GM12864 (cell line): ENCODE measurements around the gene PSG7.
"Not testable (repeated sequence)": the region's sequence is repeated elsewhere in the genome, so short reads cannot be mapped to it uniquely, and the experiment has no call there.

Experiments used
- DNase-seq: peaks from one replicate; pipeline ENCODE4 v3.0.0-alpha.2; 2011; ENCODE audit warnings: low read depth
- H3K4me3 ChIP-seq: 2 replicates; pipeline ENCODE4 v1.5.1; 2011; ENCODE audit warnings: mild to moderate bottlenecking, low read depth, low read length, control low read depth
- TF ChIP-seq, protein P1 (sequence below): IDR thresholded peaks from 2 replicates; pipeline ENCODE4 v1.5.1; 2011; ENCODE audit warnings: low read depth, mild to moderate bottlenecking, moderate library complexity, low read length, control low read depth, inconsistent platforms; ENCODE audit errors: missing control alignments

The PSG7 gene

DNA sequence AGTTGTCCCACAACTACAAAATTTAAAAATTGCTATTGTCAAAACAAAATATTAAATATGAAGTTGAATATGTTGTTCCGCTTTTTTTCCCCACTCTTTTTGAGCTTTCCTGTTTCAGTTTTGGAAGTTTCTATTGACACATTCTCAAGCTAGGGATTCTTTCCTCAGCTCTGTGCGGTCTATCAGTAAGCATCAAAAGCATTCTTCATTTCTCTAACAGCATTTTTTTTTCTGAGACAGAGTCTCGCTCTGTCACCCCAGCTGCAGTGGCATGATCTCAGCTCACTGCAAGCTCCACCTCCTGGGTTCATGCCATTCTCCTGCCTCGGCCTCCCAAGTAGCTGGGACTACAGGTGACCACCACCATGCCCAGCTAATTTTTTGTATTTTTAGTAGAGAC lies 24.1 kb downstream of the PSG7 start:
- H3K4me3 ChIP-seq, DNase-seq: not testable (repeated sequence)

DNA sequence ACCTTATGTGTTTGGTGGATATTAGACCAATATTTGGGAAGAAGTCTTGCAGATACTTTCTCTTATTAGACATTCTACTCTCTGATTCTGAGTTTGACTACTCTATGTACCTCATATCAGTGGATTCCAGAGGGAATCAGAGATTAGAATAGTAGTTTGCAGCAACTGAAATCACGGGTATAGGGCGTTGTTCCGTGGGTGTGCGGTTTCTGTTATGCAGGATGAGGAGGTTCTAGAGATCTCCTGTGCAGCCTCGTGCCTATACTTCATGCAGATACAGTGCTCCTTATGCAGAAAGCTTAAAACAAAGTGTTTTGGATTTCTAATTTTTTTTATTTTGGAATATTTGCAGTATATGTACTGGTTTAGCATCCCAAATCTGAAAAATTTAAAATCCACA lies 25.3 kb downstream of the PSG7 start:
- H3K4me3 ChIP-seq, DNase-seq: not testable (repeated sequence)

DNA sequence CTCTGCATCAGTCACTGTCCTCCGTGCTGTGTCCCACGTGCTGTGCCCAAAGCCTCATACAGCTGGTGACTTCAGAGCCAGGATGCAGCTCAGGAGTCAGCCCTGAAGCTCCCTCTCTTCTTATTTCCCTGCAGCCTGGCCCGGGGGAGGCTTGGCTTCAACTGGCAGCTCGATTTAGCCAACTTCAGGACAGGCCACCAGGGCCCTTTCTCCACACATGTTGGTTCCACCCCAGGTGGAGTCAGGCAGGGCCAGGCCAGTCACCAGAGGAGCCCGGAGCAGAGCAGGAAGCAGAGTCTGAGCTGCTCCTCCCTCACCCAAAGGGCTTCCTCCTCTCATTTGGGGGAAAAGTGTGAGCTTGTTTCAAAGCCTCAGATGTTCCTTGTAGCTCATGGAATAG lies 30.8 kb downstream of the PSG7 start:
- DNase-seq, H3K4me3 ChIP-seq: not testable (repeated sequence)

DNA sequence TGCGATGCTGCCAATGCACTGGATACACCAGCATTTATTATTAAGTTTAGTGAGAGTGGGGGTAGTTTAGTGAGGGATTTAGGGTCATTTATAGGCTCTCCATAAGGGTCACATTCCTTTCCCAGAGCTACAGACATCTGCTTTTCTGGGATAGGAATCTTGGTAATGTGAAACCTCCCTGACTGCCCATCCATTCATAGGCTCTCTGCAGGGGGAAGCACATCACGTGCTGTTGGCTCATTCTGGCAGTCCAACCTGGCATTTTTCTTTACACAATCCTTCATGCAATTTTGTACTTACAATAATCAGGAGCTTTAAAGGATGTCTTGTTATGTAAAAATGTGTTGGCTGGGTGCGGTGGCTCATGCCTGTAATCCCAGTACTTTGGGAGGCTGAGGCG lies 36.4 kb downstream of the PSG7 start:
- DNase-seq, H3K4me3 ChIP-seq: not testable (repeated sequence)

DNA sequence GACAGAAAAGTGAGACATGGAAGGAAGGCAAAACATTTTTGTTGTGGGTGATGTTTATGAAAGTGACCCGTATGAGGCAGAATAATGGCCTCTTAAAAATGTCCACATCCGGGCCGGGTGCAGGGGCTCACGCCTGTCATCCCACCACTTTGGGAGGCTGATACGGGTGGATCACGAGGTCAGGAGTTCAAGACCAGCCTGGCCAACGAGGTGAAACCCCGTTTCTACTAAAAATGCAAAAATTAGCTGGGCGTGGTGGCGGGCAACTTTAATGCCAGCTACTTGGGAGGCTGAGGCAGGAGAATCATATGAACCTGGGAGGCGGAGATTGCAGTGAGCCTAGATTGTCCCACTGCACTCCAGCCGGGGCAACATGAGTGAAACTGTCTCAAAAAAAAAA lies 37.3 kb downstream of the PSG7 start:
- not testable (repeated sequence) for DNase-seq, H3K4me3 ChIP-seq

DNA sequence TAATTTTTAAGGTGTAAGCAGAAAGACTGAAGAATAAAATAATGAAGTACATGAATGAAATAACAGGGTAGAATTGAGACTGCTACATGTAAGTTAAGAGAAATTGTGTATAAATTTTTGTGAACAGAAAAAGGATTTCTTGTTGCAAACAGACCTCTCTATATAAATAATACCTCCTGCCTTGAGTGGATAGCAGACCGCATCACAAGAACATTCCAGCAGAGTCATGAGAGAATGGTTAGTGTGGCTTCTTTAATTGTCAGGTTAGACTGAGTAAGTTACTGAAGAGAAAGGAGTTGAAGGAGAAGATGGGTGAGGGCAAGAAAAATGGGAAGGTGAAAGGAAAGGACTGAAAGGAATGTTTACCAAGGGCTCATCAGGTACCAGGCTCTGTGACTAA lies 37.9 kb downstream of the PSG7 start:
- H3K4me3 ChIP-seq, DNase-seq: not testable (repeated sequence)

DNA sequence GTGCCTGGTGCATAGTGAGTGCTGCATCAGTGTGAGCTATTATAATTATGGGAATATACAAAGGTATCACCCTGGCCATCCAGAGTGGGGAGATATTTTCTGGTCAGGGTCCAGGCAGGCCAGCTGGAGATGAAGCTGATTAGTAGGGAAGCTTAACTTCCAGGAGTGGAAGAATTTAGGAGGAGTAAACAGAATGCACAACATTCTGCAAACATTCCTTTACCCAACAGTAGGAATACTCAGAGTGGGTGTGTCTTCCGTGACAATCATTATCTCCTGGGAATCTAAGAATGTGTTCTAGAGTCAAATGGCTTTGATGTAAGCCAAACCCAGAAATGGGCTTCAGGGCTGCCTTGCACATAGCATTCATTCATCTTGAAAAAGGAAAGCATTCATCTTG lies 38.4 kb downstream of the PSG7 start:
- DNase-seq, H3K4me3 ChIP-seq: not testable (repeated sequence)

DNA sequence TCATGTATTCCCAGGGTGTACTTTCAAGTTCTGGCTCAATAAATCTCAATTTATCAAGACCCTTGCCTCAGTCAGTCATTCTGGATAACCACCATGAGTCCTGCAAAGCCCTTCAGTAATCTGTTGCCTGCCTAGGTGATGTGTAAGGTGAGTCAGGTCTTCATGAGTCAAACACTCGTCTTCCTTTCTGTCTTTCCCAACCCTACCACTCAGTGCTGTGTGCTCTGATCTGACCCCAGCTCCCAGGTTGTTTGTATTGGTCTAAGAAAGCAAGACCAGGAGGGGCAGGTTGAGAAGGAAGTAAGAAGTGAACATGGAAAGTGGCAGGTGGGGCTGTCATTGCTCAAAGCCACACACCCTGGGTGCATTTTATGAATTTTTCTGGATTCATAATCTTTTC lies 39.3 kb downstream of the PSG7 start:
- not testable (repeated sequence) for H3K4me3 ChIP-seq

DNA sequence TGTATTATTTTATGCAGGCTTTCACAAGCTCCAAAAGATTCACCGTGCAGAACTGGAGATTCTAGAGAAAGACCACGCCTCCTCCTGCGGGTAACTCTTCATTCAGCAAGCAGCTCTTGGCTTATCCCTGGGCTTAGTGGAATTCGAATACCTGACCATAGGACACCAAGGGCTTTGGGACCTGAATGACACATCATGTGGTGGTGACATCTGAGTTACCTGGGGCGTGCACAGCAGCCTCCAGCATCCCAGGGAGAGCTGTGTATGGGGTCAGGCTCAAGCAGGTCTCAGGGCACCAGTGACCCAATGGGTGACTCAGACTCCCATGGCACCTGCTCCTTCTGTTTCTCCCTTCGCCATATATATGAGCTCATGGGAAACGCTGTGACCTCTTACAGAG lies 46.6 kb downstream of the PSG7 start:
- DNase-seq, H3K4me3 ChIP-seq: not testable (repeated sequence)

More for the DNA sequence above, 39.3 kb downstream of the PSG7 start:
- DNase-seq = not testable (repeated sequence)

DNA sequence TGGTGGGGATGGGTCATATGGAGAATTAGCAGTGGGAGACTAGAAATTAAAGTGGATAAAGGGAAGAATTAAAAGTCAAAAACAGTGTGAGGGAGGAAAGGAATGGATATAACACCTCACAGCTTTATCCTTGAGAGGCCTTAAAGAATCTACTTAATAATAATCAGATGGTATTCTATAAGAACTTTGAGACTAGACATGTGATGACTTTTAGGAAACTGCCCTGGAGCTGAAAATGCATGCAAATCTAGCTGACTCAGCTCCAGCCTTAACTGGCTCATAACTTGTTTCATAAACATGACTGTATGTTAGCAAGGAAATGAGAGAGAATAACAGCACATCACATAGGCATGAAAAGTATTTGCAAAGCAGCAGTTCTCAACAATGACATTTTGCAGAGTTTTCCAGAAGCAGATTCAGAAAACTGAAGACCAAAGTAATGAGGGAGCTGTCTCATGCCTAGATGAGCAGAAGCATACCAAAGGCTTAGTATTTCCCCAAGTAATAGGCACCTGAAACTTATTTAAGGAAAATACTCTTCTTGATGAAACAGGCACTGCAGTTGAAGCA lies 49.0 kb downstream of the PSG7 start:
- DNase-seq, H3K4me3 ChIP-seq: not testable (repeated sequence)

DNA sequence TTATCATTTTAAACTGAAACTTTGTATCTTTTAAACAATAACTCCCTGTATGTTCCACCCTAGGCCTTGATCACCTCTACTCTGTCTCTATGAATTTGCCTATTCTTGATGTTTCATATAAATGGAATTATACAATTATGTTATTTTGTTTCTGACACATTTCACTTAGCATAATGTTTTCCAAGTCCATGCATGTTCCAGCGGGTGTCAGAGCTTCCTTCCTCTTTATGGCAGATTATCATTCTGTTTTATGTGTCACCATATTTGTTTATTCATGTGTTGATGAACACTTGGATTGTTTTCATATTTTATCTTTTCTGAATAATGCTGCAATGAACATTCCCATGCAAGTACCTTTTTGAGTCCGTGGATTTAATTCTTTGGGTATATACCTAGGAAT lies 54.3 kb downstream of the PSG7 start:
- H3K4me3 ChIP-seq = not testable (repeated sequence)

DNA sequence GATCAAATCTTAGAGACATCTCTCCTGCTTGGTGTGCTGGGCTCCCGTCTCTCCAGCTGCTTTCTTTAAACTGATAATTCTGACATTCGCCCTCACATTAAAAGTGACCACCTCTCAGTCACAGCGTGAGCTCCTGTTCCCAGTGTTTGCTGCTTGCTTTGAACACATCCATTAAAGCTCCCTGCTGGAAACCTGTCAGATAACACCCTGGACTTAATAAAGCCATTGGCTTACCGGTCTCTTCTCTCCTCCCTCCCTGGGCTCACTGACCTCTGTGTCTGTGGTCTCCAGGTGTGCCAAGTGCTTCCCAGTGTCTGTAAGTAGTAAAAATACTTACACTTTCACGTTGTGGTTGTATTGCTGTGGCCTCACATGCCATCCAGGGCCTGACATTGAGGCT lies 55.0 kb downstream of the PSG7 start:
- not testable (repeated sequence) for DNase-seq, H3K4me3 ChIP-seq

More for the DNA sequence above, 54.3 kb downstream of the PSG7 start:
- not testable (repeated sequence) for DNase-seq

DNA sequence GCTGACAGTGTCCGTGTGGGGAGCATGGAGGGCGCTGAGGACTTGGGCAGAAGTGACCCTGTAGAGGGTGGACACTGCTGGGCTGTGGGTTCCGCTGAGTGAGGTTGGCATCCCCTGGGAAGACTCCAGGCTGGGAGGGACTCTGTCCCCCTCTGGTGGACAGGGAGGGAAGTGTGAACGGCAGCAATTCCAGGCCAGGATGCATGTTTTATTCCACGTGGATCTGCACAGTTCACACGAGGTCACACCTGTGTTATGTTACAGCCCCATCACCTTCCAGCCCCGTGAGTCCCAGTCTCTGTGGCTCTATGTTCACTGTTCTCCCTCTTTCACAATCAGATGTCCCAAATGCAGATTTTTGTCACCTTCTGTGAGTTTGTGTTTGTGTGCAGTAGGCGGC lies 55.7 kb downstream of the PSG7 start:
- DNase-seq, H3K4me3 ChIP-seq: not testable (repeated sequence)
- TF ChIP-seq, protein P1, sequence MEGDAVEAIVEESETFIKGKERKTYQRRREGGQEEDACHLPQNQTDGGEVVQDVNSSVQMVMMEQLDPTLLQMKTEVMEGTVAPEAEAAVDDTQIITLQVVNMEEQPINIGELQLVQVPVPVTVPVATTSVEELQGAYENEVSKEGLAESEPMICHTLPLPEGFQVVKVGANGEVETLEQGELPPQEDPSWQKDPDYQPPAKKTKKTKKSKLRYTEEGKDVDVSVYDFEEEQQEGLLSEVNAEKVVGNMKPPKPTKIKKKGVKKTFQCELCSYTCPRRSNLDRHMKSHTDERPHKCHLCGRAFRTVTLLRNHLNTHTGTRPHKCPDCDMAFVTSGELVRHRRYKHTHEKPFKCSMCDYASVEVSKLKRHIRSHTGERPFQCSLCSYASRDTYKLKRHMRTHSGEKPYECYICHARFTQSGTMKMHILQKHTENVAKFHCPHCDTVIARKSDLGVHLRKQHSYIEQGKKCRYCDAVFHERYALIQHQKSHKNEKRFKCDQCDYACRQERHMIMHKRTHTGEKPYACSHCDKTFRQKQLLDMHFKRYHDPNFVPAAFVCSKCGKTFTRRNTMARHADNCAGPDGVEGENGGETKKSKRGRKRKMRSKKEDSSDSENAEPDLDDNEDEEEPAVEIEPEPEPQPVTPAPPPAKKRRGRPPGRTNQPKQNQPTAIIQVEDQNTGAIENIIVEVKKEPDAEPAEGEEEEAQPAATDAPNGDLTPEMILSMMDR = peak; percentile 68

DNA sequence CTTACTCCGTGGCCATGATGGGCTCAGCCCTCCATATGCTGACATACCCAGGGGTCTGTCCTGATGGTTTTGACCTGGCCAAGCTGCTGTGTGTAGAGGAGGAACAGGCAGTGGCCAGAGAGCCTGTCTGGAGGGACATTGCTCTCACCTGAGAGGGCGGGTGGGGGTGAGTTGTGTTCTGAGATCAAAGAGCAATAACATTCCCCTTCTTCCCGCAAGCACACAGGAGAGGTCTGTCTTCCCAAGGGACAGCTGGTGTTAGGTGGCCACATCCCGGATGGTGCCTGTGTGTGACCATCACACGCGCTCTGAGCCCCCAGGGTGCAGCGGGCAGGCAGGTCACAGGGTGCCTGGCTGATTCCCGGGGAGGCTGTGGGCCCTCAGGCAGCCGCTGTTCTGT lies 56.4 kb downstream of the PSG7 start:
- DNase-seq, H3K4me3 ChIP-seq: not testable (repeated sequence)

DNA sequence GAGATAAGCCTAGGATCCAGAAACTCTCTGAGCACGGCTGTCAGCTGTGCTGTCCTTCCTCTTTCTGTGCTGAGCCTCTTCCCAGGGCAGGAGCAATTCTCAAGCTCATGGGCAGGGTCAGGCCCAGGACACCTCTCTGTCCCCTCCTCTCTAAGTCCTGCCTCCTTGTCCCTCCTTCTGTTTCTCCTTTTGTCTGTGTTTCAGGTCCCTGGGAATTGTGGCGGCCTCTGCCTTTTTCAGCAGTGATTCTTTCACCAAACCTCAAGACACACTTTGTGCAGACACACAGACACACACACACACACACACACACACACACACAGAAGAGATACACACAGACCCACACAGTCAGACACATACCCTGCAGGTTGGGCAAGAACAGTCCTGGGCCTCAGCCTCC lies 57.4 kb downstream of the PSG7 start, which contains the start of gene PSG1:
PSG1 (minus strand) TSS at position 101 of the 400 bp plus-strand sequence. CDS start 132 bp downstream, outside the sequence.
- TF ChIP-seq, protein P1 = no peak
- no peak for DNase-seq

DNA sequence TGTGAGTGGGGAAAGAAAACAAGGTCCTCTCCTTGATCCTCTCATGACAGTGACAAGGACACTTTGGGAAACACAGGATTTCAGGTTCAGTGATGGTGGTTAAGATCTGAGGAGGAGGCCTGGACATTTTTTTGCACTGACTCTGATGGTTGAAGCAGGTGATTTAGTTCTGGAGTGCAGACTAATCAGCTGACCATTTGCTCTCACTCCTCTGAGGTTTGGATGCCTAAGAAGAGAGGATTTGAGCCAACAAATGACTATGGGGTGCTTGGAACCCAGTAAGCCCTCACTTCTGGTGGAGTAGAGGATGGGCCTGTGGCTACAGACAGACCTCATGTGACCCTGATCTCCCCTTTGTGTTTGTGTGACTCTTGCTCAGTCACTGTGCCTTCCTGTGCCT lies 60.4 kb downstream of the PSG7 start:
- not testable (repeated sequence) for H3K4me3 ChIP-seq, DNase-seq

More for the DNA sequence above, 57.4 kb downstream of the PSG7 start, which contains the start of gene PSG1:
- H3K4me3 ChIP-seq = no peak within 1 kb of the TSS

DNA sequence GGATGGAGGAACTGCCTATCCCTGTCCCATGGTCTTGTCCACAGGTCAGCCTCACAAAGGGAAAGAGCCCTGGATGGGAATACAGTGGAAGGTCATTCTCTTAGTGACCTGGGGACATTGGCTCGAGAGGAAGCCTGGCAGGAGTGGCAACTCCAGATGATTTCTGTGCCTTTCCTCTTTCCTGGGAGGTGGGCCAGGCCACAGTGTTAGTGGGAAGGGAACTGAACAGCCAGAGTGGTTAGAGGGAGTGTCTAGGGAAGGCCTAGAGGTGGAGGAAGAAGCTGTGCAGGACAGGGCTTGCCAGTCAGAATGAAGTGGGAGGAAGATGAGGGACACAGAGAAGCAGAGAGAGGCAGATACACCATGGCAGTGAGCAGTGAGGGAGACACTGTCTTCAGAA lies 61.1 kb downstream of the PSG7 start:
- DNase-seq, H3K4me3 ChIP-seq: not testable (repeated sequence)
